Measurements from ENCODE around the gene ZNF280A. TPM values are rescaled to one million over a fixed set of nuclear protein-coding genes. Genes with fewer than 3 reads are reported as not detected.

The ZNF280A gene
- total RNA-seq, 3 donors from 2014 or later (not counting 1 experiment from before 2014, with no cell fraction given): not detected

- Mint-ChIP-seq H3K27ac (no peak overlapping the region), H3K4me3 (no peak overlapping the region), H3K4me1 (no peaks in the 10 kb centered on the region), H3K36me3 (no peaks in the 10 kb centered on the region), H3K27me3 (ENCODE audit: low read depth in 2 of 2) (no peaks in the 10 kb centered on the region), H3K9me3 (no peaks in the 10 kb centered on the region)
- DNase-seq (no peak), ATAC-seq (no peak)
- Histone ChIP-seq H3K4me3 (ENCODE audit: low read length) (no peak overlapping the region), H3K27ac (ENCODE audit: low read length) (no peak overlapping the region), H3K27me3 (ENCODE audit: control insufficient read depth, insufficient read depth, low read length) (no peaks in the 10 kb centered on the region), H3K36me3 (ENCODE audit: control insufficient read depth, insufficient read depth, low read length) (no peaks in the 10 kb centered on the region), H3K4me1 (ENCODE audit: control insufficient read depth, insufficient read depth, low read length) (no peaks in the 10 kb centered on the region), H3K9me3 (ENCODE audit: control insufficient read depth, insufficient read depth, low read length) (no peaks in the 10 kb centered on the region)
- WGBS (ENCODE audit: insufficient coverage): 96% methylated on average over 4 of the region's 4 CpGs
- TF ChIP-seq CTCF (IDR thresholded peaks at IDR 0.05): no peak
- intact Hi-C loops (cut with micrococcal nuclease): no loop called here
These were observed 33.8 kb downstream of the ZNF280A start for GRCh38 chr22:22486132-22486899.

- no peak overlapping the region for H3K4me3 Mint-ChIP-seq
- H3K36me3 Mint-ChIP-seq: no peaks in the 10 kb centered on the region
- no peak for ATAC-seq
- no peak overlapping the region for H3K4me3 ChIP-seq (ENCODE audit: low read length)
- no peaks in the 10 kb centered on the region for H3K27me3 Mint-ChIP-seq (ENCODE audit: low read depth in 2 of 2)
- H3K27me3 ChIP-seq (ENCODE audit: control insufficient read depth, insufficient read depth, low read length): no peaks in the 10 kb centered on the region
- H3K9me3 Mint-ChIP-seq: no peaks in the 10 kb centered on the region
- H3K4me1 ChIP-seq (ENCODE audit: control insufficient read depth, insufficient read depth, low read length): no peaks in the 10 kb centered on the region
- whole genome bisulfite sequencing (ENCODE audit: insufficient coverage): 95% methylated on average over 2 of the region's 3 CpGs
- no peaks in the 10 kb centered on the region for H3K9me3 ChIP-seq (ENCODE audit: control insufficient read depth, insufficient read depth, low read length)
- no peak for TF ChIP-seq CTCF (IDR thresholded peaks at IDR 0.05)
- no peaks in the 10 kb centered on the region for H3K4me1 Mint-ChIP-seq
- H3K27ac Mint-ChIP-seq: no peak overlapping the region
- H3K36me3 ChIP-seq (ENCODE audit: control insufficient read depth, insufficient read depth, low read length): no peaks in the 10 kb centered on the region
- H3K27ac ChIP-seq (ENCODE audit: low read length): no peak overlapping the region
- DNase-seq: no peak
- intact Hi-C loops (cut with micrococcal nuclease): no loop called here
These were observed 34.5 kb downstream of the ZNF280A start for GRCh38 chr22:22485524-22485923.

GRCh38 chr22:22484023-22484422, 36.0 kb downstream of the ZNF280A start:
- Mint-ChIP-seq H3K9me3 (no peaks in the 10 kb centered on the region), H3K27ac (no peak overlapping the region), H3K4me1 (no peaks in the 10 kb centered on the region), H3K27me3 (ENCODE audit: low read depth in 2 of 2) (no peaks in the 10 kb centered on the region), H3K36me3 (no peaks in the 10 kb centered on the region), H3K4me3 (no peak overlapping the region)
- H3K36me3 ChIP-seq (ENCODE audit: control insufficient read depth, insufficient read depth, low read length): no peaks in the 10 kb centered on the region
- H3K27ac ChIP-seq (ENCODE audit: low read length): no peak overlapping the region
- H3K4me3 ChIP-seq (ENCODE audit: low read length): no peak overlapping the region
- no peaks in the 10 kb centered on the region for H3K9me3 ChIP-seq (ENCODE audit: control insufficient read depth, insufficient read depth, low read length)
- ATAC-seq: no peak
- H3K27me3 ChIP-seq (ENCODE audit: control insufficient read depth, insufficient read depth, low read length): no peaks in the 10 kb centered on the region
- 99% methylated on average over 11 of the region's 11 CpGs for WGBS (ENCODE audit: insufficient coverage)
- DNase-seq: no peak
- no peak for TF ChIP-seq CTCF (IDR thresholded peaks at IDR 0.05)
- H3K4me1 ChIP-seq (ENCODE audit: control insufficient read depth, insufficient read depth, low read length): no peaks in the 10 kb centered on the region
- intact Hi-C loops (cut with micrococcal nuclease): no loop called here

- H3K4me3 ChIP-seq (ENCODE audit: low read length): no peak overlapping the region
- 92% methylated on average over 2 of the region's 2 CpGs for WGBS (ENCODE audit: insufficient coverage)
- no peak for TF ChIP-seq CTCF (IDR thresholded peaks at IDR 0.05)
- Mint-ChIP-seq H3K36me3 (no peaks in the 10 kb centered on the region), H3K4me1 (no peaks in the 10 kb centered on the region), H3K27me3 (ENCODE audit: low read depth in 2 of 2) (no peaks in the 10 kb centered on the region), H3K27ac (no peak overlapping the region), H3K9me3 (no peaks in the 10 kb centered on the region), H3K4me3 (no peak overlapping the region)
- DNase-seq (no peak), ATAC-seq (no peak)
- H3K4me1 ChIP-seq (ENCODE audit: control insufficient read depth, insufficient read depth, low read length): no peaks in the 10 kb centered on the region
- H3K27ac ChIP-seq (ENCODE audit: low read length): no peak overlapping the region
- H3K36me3 ChIP-seq (ENCODE audit: control insufficient read depth, insufficient read depth, low read length): no peaks in the 10 kb centered on the region
- intact Hi-C loops (cut with micrococcal nuclease): no loop called here
- no peaks in the 10 kb centered on the region for H3K9me3 ChIP-seq (ENCODE audit: control insufficient read depth, insufficient read depth, low read length)
- H3K27me3 ChIP-seq (ENCODE audit: control insufficient read depth, insufficient read depth, low read length): no peaks in the 10 kb centered on the region
These were observed 39.1 kb downstream of the ZNF280A start for GRCh38 chr22:22480940-22481339.
